GM12891 (cell line): ENCODE measurements around the gene MED12L.

Experiments used
- PAX5 ChIP-seq: IDR thresholded peaks from 2 replicates; pipeline ENCODE4 v1.6.1; 2011; ENCODE audit warnings: low read length, moderate library complexity, mild to moderate bottlenecking; ENCODE audit not compliant: insufficient read depth, severe bottlenecking
- POLR2A ChIP-seq: IDR thresholded peaks from 2 replicates; pipeline ENCODE4 v1.6.1; 2011; ENCODE audit warnings: low read depth, low read length, control low read depth
- POLR2AphosphoS5 ChIP-seq: IDR thresholded peaks from 2 replicates; pipeline ENCODE4 v1.6.1; 2011; ENCODE audit warnings: low read depth, low read length, control low read depth
- POU2F2 ChIP-seq: IDR thresholded peaks from 2 replicates; pipeline ENCODE4 v1.6.1; 2011; ENCODE audit warnings: low read depth, mild to moderate bottlenecking, control low read depth, low read length, moderate library complexity
- SPI1 ChIP-seq: IDR thresholded peaks from 2 replicates; pipeline ENCODE4 v1.6.1; 2011; ENCODE audit warnings: low read depth, low read length, control low read depth
- TAF1 ChIP-seq: IDR thresholded peaks from 2 replicates; pipeline ENCODE4 v1.6.1; 2011; ENCODE audit warnings: low read depth, low read length, control low read depth

DNA sequence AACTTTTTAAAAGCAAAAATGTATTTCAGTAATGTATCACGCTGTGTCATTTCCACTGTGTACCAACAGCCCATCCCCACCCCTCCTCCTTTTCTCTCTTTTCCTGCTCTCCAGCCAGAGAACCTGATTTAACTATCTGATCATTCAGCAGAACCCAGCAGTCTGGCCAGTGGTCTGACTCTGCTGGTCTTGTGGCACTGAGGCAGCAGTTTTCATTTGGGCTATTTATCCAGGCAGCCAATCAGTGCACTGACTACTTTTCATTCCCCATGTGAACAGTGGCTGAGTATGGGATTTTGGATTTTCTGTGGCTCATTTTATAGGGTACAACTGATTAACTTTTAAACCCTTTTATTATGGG lies 61.2 kb downstream of the MED12L start:
- TF ChIP-seq POLR2A (no peak), SPI1 (no peak), POLR2AphosphoS5 (no peak), TAF1 (no peak), PAX5 (no peak), POU2F2 (no peak)
